ENCODE results near the gene ERLEC1. TPM values are rescaled to one million over a fixed set of nuclear protein-coding genes. Genes with fewer than 3 reads are reported as not detected.

Gene ERLEC1
- total RNA-seq, 1 experiment from 2014 or later: 35.7 TPM

DNA sequence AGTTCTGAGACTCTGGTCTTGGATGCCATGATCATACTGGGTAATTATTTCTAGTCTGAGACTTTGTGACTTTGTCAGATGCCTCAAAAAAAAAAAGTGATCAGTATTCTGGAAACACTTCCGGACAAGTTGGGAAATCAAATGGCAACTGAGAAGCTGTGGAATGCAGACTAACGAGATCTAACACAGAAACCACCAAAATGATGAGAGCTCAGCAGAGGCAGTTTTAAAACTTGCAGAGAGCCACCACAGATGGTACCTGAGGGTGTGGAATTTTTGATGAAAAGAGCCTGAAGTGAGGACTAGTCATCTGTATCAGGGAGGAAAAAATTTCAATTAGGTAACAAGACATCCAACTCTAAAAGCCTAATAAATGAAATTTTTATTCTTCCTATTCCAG is 78.4 kb downstream of the ERLEC1 start:
- Histone ChIP-seq H3F3A (ENCODE audit: insufficient read depth, low read depth) (peaks cover 39% of the 10 kb centered on the region), H3K4me2 (peak overlapping the region; percentile 9; the same call in 1 of the 2 replicates), H3K27ac (peak overlapping the region; percentile 35), H3K4me3 (no peak overlapping the region), H3K4me1 (replicated peaks; ENCODE audit: insufficient read depth) (peaks cover 21% of the 10 kb centered on the region), H3K9me2 (ENCODE audit: insufficient read depth) (no peaks in the 10 kb centered on the region), H3K36me3 (ENCODE audit: low read depth) (peaks cover 47% of the 10 kb centered on the region), H3K79me2 (ENCODE audit: low read depth) (no peaks in the 10 kb centered on the region), H2AFZ (no peak overlapping the region), H4K20me1 (ENCODE audit: insufficient read depth) (peaks cover 11% of the 10 kb centered on the region; the same call in 1 of the 2 replicates), H3K9me3 (ENCODE audit: insufficient read depth, low read depth) (no peaks in the 10 kb centered on the region), H3K27me3 (ENCODE audit: insufficient read depth, low read depth) (no peaks in the 10 kb centered on the region)
- TF ChIP-seq EZH2 (IDR thresholded peaks at IDR 0.05; ENCODE audit: low read depth): no peak
- TF ChIP-seq, protein P1, sequence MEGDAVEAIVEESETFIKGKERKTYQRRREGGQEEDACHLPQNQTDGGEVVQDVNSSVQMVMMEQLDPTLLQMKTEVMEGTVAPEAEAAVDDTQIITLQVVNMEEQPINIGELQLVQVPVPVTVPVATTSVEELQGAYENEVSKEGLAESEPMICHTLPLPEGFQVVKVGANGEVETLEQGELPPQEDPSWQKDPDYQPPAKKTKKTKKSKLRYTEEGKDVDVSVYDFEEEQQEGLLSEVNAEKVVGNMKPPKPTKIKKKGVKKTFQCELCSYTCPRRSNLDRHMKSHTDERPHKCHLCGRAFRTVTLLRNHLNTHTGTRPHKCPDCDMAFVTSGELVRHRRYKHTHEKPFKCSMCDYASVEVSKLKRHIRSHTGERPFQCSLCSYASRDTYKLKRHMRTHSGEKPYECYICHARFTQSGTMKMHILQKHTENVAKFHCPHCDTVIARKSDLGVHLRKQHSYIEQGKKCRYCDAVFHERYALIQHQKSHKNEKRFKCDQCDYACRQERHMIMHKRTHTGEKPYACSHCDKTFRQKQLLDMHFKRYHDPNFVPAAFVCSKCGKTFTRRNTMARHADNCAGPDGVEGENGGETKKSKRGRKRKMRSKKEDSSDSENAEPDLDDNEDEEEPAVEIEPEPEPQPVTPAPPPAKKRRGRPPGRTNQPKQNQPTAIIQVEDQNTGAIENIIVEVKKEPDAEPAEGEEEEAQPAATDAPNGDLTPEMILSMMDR (conservative IDR thresholded peaks at IDR 0.05): no peak
- ChIA-PET POLR2A (ENCODE audit: unreplicated experiment) (interaction anchor here (0.5 kb wide), 1 partner anchor 589 kb away, joined by 22 read pairs; no protein-coding TSS in a partner anchor), CTCF (interaction anchor here (0.7 kb wide), 2 partner anchors 23 to 97 kb away, joined by 3 read pairs; no protein-coding TSS in a partner anchor)
- BruUV-seq (replicated peaks): no TSS peak
- intact Hi-C loops (cut with micrococcal nuclease; ENCODE audit: unreplicated experiment): no loop called here
- peak; percentile 26 to 80 for DNase-seq

- Histone ChIP-seq H3K36me3 (ENCODE audit: low read depth) (peaks cover 42% of the 10 kb centered on the region), H3K4me3 (no peak overlapping the region), H3F3A (ENCODE audit: insufficient read depth, low read depth) (peaks cover 39% of the 10 kb centered on the region), H4K20me1 (ENCODE audit: insufficient read depth) (peaks cover 11% of the 10 kb centered on the region; the same call in 1 of the 2 replicates), H3K79me2 (ENCODE audit: low read depth) (no peaks in the 10 kb centered on the region), H3K9me2 (ENCODE audit: insufficient read depth) (no peaks in the 10 kb centered on the region), H3K27me3 (ENCODE audit: insufficient read depth, low read depth) (no peaks in the 10 kb centered on the region), H3K4me2 (peak overlapping the region; percentile 9; the same call in 1 of the 2 replicates), H3K9me3 (ENCODE audit: insufficient read depth, low read depth) (no peaks in the 10 kb centered on the region), H3K27ac (peak overlapping the region; percentile 35), H2AFZ (no peak overlapping the region), H3K4me1 (replicated peaks; ENCODE audit: insufficient read depth) (peaks cover 21% of the 10 kb centered on the region)
- POLR2A ChIA-PET (ENCODE audit: unreplicated experiment): interaction anchor here (0.5 to 0.6 kb wide), 2 partner anchors 588 to 614 kb away, joined by 3 to 22 read pairs; no protein-coding TSS in a partner anchor
- CTCF ChIA-PET: no interaction called here
- TF ChIP-seq, protein P1 (conservative IDR thresholded peaks at IDR 0.05): no peak
- TF ChIP-seq EZH2 (IDR thresholded peaks at IDR 0.05; ENCODE audit: low read depth): no peak
- no peak for DNase-seq
- intact Hi-C loops (cut with micrococcal nuclease; ENCODE audit: unreplicated experiment): no loop called here
- no TSS peak for BruUV-seq (replicated peaks)
Observed at GRCh38 chr2:53865962-53866361, 79.1 kb downstream of the ERLEC1 start.

- Histone ChIP-seq H3F3A (ENCODE audit: insufficient read depth, low read depth) (peaks cover 32% of the 10 kb centered on the region), H3K4me2 (no peak overlapping the region), H3K9me2 (ENCODE audit: insufficient read depth) (no peaks in the 10 kb centered on the region), H3K36me3 (ENCODE audit: low read depth) (peaks cover 42% of the 10 kb centered on the region), H3K27me3 (ENCODE audit: insufficient read depth, low read depth) (no peaks in the 10 kb centered on the region), H4K20me1 (ENCODE audit: insufficient read depth) (peaks cover 11% of the 10 kb centered on the region; the same call in 1 of the 2 replicates), H3K79me2 (ENCODE audit: low read depth) (no peaks in the 10 kb centered on the region), H3K4me3 (no peak overlapping the region), H3K4me1 (replicated peaks; ENCODE audit: insufficient read depth) (peaks cover 21% of the 10 kb centered on the region), H3K27ac (no peak overlapping the region), H2AFZ (no peak overlapping the region), H3K9me3 (ENCODE audit: insufficient read depth, low read depth) (no peaks in the 10 kb centered on the region)
- BruUV-seq (replicated peaks): no TSS peak
- DNase-seq: no peak
- TF ChIP-seq, protein P1 (conservative IDR thresholded peaks at IDR 0.05): no peak
- TF ChIP-seq EZH2 (IDR thresholded peaks at IDR 0.05; ENCODE audit: low read depth): no peak
- ChIA-PET POLR2A (ENCODE audit: unreplicated experiment) (no interaction called here), CTCF (no interaction called here)
- intact Hi-C loops (cut with micrococcal nuclease; ENCODE audit: unreplicated experiment): no loop called here
Observed at GRCh38 chr2:53867169-53867568, 80.3 kb downstream of the ERLEC1 start.

Measured in PC-9 (cell line).